Neutrophil (primary cell): ENCODE measurements around the gene OR2T3.
"Not testable (repeated sequence)": the region's sequence is repeated elsewhere in the genome, so short reads cannot be mapped to it uniquely, and the experiment has no call there.

Experiments
- H3K27ac ChIP-seq: fragments of 200-600 bp; sonication (generic); 2 replicates; pipeline ENCODE4 v1.5.1; 2016; ENCODE audit warnings: mild to moderate bottlenecking, moderate library complexity
- H3K27me3 ChIP-seq: fragments of 200-600 bp; sonication (generic); 2 replicates; pipeline ENCODE4 v1.6.0; 2016; ENCODE audit warnings: mild to moderate bottlenecking
- H3K36me3 ChIP-seq: fragments of 200-600 bp; sonication (generic); 2 replicates; pipeline ENCODE4 v1.5.1; 2017
- H3K4me1 ChIP-seq, 2 experiments: fragments of 200-600 bp in 1 of 2; sonication (generic) in 1 of 2; 1 replicate in 1 of 2; 2 replicates in 1 of 2; pipeline versions ENCODE4 v1.5.1 to v1.6.1; 2013 to 2016; ENCODE audit warnings: low read depth in 1 of 2, low read length in 1 of 2, mild to moderate bottlenecking in 1 of 2, moderate library complexity in 1 of 2; ENCODE audit not compliant: control insufficient read depth in 1 of 2, insufficient read depth in 1 of 2
- H3K4me3 ChIP-seq, 2 experiments: fragments of 200-600 bp in 1 of 2; sonication (generic) in 1 of 2; 1 replicate in 1 of 2; 2 replicates in 1 of 2; pipeline ENCODE4 v1.5.1; 2013 to 2016; ENCODE audit warnings: low read depth in 1 of 2, low read length in 1 of 2, mild to moderate bottlenecking in 1 of 2, moderate library complexity in 1 of 2
- H3K9me3 ChIP-seq: fragments of 200-600 bp; sonication (generic); 2 replicates; pipeline ENCODE4 v1.5.1; 2016
- CTCF ChIP-seq: fragments of 200-600 bp; sonication (generic); IDR thresholded peaks from 2 replicates; pipeline ENCODE4 v1.5.1; 2016; ENCODE audit warnings: antibody characterized with exemption

OR2T3 gene

GRCh38 chr1:248496661-248497060 is 23.5 kb downstream of the OR2T3 start:
- not testable (repeated sequence) for H3K27me3 ChIP-seq, H3K4me1 ChIP-seq, H3K36me3 ChIP-seq, H3K4me3 ChIP-seq, H3K27ac ChIP-seq, H3K9me3 ChIP-seq

GRCh38 chr1:248500305-248501035 is 27.3 kb downstream of the OR2T3 start:
- H3K27me3 ChIP-seq, H3K9me3 ChIP-seq, H3K4me3 ChIP-seq, H3K27ac ChIP-seq, H3K4me1 ChIP-seq, H3K36me3 ChIP-seq: not testable (repeated sequence)

- H3K9me3 ChIP-seq, H3K4me1 ChIP-seq: not testable (repeated sequence)
These were observed 34.6 kb downstream of the OR2T3 start, which contains the start of gene OR2G6 for GRCh38 chr1:248507773-248508172. OR2G6 (plus strand) TSS chr1:248508073; CDS start chr1:248521647, 13,574 bp downstream.

GRCh38 chr1:248510217-248510616 is 37.1 kb downstream of the OR2T3 start:
- not testable (repeated sequence) for H3K27ac ChIP-seq, H3K9me3 ChIP-seq, H3K36me3 ChIP-seq, H3K4me3 ChIP-seq, H3K27me3 ChIP-seq, H3K4me1 ChIP-seq

More at GRCh38 chr1:248507773-248508172, 34.6 kb downstream of the OR2T3 start, which contains the start of gene OR2G6:
- not testable (repeated sequence) for H3K36me3 ChIP-seq, H3K27me3 ChIP-seq, H3K27ac ChIP-seq, H3K4me3 ChIP-seq

GRCh38 chr1:248521856-248522255 is 48.7 kb downstream of the OR2T3 start:
- no peak overlapping the region for H3K27ac ChIP-seq
- H3K4me3 ChIP-seq, result no peak overlapping the region
- H3K9me3 ChIP-seq, result no peaks in the 10 kb centered on the region
- H3K36me3 ChIP-seq, result no peaks in the 10 kb centered on the region
- TF ChIP-seq CTCF, result no peak
- no peaks in the 10 kb centered on the region for H3K4me1 ChIP-seq
- H3K27me3 ChIP-seq, result no peaks in the 10 kb centered on the region
